SW480 (cell line): ENCODE measurements around the gene NTSR1.
"Not testable (repeated sequence)": the region's sequence is repeated elsewhere in the genome, so short reads cannot be mapped to it uniquely, and the experiment has no call there.

ENCODE experiments used
- DNase-seq: peaks from one replicate; pipeline ENCODE4 v3.0.0-alpha.2; 2016; ENCODE audit warnings: low spot score

Gene NTSR1

GRCh38 chr20:62674370-62674769, 34.3 kb upstream of the NTSR1 start:
- no peak for DNase-seq

GRCh38 chr20:62675156-62675876, 33.3 kb upstream of the NTSR1 start:
- DNase-seq, result no peak

DNA sequence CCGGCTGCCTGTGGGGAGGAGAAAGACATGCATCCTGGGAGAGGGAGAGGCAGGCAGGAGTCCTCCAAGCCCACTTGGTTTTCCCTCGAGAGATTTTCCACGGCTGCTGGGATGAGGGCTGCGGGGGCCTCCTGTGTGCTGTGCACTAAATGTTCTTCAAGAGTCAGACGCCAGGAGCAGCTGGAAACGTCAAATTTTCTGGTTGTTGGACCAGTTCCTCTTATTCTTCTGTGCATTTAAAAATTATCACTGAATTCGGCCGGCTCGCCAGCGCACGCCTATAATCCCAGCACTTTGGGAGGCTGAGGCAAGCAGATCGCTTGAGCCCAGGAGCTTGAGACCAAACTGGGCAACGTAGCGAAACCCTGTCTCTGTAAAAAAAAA, 32.8 kb upstream of the NTSR1 start:
- DNase-seq, result no peak

GRCh38 chr20:62676976-62677375, 31.7 kb upstream of the NTSR1 start:
- DNase-seq, result no peak

DNA sequence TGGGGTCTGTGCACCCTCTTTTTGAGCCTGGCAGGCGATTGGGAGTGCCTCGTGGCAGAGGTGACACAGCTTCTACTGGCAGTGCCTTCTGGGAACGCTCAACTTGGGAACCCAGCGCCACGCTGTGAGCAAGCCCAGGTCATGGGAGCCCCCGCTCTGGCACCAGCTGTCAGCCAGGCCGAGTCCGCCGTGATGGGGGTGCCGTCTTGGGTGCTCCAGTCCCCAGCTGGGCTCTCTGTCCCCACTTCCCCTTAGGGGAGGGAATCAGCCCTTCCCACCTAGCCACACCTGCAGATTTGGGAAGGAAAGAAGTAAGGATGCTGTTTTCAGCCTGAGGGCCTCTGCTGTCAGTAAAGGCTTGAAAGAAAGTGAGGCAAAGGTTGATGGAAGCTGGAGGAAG, 31.0 kb upstream of the NTSR1 start:
- DNase-seq, result no peak

- no peak for DNase-seq
These were observed 30.1 kb upstream of the NTSR1 start for GRCh38 chr20:62678553-62678952.

- DNase-seq, result no peak
These were observed 28.6 kb upstream of the NTSR1 start for GRCh38 chr20:62679978-62680589.

DNA sequence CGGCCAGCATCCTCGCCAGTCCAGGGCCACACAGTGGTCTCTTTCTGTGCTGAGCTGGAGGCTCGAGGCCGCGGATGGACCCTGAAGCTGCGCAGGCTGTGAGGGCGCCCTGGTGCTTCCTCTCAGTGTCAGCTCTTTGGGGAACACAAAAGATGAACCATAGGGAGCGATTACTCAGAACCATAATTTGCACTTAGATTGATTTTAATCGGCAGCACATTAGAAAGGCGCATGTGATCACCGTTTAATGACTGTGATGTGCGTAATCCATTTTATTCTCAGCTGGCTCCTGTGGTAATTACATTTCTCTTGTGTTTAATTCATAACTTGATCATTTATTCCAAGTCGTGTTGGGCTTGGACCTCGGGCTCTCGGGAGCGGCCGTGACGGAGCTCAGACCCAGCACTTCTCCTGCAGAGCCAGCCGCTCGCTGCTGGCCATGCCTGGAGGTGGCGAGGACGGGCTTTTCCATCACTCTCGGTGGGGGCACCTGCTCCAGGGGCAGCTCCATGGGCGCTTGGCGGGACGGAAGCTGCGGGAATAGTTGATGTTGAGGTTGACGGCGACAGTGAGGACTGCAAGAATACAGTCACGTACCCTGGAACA, 25.6 kb upstream of the NTSR1 start:
- DNase-seq, result no peak

DNA sequence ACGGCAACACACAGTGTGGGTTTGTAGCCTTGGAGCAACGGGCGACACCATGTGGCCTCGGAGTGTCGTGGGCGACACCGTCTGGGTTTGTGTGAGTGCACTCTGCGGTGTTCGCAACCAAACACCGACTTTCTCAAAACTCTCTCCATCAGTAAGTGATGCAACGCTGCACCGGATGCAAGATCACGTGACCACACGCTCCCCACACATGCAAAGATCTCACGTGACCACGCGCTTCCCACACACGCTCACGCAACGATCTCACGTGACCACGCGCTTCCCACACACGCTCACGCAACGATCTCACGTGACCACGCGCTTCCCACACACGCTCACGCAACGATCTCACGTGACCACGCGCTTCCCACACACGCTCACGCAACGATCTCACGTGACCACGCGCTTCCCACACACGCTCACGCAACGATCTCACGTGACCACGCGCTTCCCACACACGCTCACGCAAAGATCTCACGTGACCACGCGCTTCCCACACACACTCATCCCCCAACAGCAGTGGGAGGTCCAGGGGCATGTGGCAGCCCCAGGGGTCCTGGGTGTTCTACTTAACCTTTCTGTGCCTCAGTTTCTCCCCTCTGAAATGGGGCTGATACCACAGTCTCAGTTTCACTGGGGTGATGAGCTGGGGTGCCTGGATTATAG, 24.8 kb upstream of the NTSR1 start:
- DNase-seq, result not testable (repeated sequence)

DNA sequence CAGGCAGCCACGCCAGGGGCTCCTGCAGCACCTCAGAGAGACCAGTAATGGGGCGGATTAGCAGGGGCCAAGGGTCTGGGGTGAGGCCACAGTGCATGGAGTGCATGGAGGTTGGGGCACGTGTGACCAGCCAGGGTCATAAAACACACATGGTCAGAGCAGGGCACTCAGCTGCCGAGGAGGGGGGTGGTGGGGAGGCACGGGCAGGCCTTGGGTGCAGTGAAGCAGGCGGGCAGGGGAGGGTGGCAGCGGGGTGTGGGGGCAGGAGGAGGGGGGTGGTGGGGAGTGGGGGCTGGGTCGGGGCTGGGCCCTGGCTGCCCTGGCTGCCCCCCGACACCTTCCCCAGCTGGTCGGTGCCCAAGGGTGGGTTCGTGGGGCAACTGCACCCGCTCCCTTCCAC, 23.7 kb upstream of the NTSR1 start:
- no peak for DNase-seq

GRCh38 chr20:62685781-62686555, 22.7 kb upstream of the NTSR1 start:
- peak; percentile 94 for DNase-seq

DNA sequence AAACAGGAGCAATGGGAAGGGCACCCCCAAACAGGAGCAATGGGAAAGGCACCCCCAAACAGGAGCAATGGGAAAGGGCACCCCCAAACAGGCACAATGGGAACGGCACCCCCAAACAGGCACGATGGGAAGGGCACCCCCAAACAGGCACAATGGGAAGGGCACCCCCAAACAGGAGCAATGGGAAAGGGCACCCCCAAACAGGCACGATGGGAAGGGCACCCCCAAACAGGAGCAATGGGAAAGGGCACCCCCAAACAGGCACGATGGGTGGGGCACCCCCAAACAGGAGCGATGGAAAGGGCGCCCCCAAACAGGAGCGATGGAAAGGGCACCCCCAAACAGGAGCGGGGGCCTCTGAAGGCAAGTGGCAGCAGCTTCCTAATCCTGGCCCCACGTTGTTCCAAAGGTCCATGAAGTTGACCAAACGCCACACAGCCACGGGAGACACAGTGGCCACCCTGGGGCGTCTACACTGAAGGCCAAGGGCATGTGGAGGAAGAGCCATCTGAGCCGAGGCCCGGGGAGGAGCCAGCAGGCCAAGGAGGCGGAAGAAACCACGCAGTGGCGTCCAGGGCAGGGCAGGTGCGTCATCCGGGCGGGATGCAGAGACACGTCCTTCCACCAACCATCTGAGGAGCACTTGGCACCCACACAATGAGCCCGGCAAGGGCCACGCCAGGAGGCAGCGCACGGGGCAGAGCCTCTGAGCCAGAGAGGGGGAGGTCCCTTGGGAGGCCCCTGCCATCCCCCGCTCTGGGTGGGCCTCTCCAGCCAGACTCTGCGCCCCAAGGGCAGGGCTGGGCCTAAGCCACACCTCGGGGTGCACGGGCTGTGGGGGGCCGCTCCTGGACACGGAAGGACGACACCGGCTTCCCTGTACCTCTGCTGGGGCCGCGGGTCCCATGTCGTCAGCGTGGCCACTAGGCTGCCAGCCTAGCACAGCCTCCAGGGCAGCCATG, 21.5 kb upstream of the NTSR1 start:
- DNase-seq, result no peak

GRCh38 chr20:62688083-62688482, 20.6 kb upstream of the NTSR1 start:
- DNase-seq, result no peak

- DNase-seq, result peak; percentile 42
These were observed 19.7 kb upstream of the NTSR1 start for GRCh38 chr20:62688855-62689460.

GRCh38 chr20:62689861-62690260, 18.8 kb upstream of the NTSR1 start:
- DNase-seq, result no peak

DNA sequence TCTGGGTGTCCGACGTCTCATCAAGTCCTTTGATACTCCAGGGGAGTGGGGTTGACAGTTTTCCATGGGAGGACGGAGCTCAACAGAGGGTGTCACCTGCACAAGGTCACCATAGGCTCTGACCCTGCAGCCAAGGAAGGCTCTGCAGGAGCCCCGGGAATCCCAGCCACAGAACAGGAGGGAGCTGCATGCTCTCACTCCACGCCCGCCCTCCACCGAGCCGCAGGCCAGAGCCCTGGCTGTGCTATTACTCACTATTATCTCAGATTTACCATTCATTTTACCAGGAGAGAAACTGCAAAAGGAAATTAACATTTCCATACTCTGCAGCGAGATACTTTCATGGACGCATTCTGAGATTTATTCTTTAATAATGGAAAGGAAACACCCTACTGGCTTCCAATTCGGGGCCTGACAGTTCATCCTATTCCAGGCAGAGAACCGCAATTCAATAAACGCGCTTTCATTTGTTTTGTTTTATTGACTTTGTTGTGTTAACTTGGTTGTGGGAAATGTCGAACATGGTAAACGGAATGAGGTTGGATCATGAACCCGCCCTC, 18.3 kb upstream of the NTSR1 start:
- DNase-seq, result no peak

DNA sequence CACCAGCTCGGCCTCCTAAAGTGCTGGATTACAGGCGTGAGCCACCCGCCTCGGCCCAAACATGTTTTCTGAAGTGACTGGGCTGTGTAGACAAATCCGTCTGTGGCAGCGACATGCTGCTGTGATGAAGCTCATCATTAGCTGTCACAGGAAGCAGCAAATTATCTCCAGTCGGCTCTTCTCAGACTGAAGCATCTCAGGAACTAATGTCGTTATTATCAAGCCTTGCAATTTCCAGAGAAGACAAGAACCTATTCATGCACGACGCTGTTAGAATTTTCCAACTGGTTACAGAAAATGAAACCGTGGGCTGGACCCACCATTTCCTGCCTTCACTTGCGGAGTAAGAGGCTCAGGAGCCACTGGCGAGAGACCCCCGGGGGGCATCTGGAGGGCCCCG, 17.1 kb upstream of the NTSR1 start:
- DNase-seq, result no peak

- no peak for DNase-seq
These were observed 16.5 kb upstream of the NTSR1 start for GRCh38 chr20:62692176-62692575.

GRCh38 chr20:62692801-62693523, 15.7 kb upstream of the NTSR1 start:
- no peak for DNase-seq

GRCh38 chr20:62693524-62693922, 15.1 kb upstream of the NTSR1 start:
- no peak for DNase-seq
